PFSK-1 (cell line): ENCODE data around the gene SRSF6.

Source experiments
- FOXP2 ChIP-seq: optimal IDR thresholded peaks from 2 replicates; pipeline ENCODE3; 2011; ENCODE audit warnings: borderline replicate concordance, control low read depth, inconsistent platforms; ENCODE audit not compliant: insufficient read depth; ENCODE audit errors: extremely low read length, extremely low read depth
- POLR2AphosphoS5 ChIP-seq: IDR thresholded peaks from 2 replicates; pipeline ENCODE4 v1.6.1; 2012; ENCODE audit warnings: low read depth, mild to moderate bottlenecking, control low read depth, low read length, moderate library complexity
- SIN3A ChIP-seq: IDR thresholded peaks from 2 replicates; pipeline ENCODE4 v1.6.1; 2012; ENCODE audit warnings: mild to moderate bottlenecking, low read length, moderate library complexity, borderline replicate concordance; ENCODE audit not compliant: insufficient read depth
- TAF1 ChIP-seq: IDR thresholded peaks from 2 replicates; pipeline ENCODE4 v1.6.1; 2012; ENCODE audit warnings: low read length, control low read depth, borderline replicate concordance; ENCODE audit not compliant: insufficient read depth
- TF ChIP-seq, protein P1 (sequence below), 2 experiments: IDR thresholded peaks; 2 replicates each; pipeline versions ENCODE4 v1.6.1 to v1.8.0; 2011 to 2012; ENCODE audit warnings: low read depth in 2 of 2, low read length in 2 of 2, control low read depth in 1 of 2, inconsistent platforms in 1 of 2, mild to moderate bottlenecking in 1 of 2, moderate library complexity in 1 of 2; ENCODE audit not compliant: insufficient read depth in 1 of 2

The SRSF6 gene

DNA sequence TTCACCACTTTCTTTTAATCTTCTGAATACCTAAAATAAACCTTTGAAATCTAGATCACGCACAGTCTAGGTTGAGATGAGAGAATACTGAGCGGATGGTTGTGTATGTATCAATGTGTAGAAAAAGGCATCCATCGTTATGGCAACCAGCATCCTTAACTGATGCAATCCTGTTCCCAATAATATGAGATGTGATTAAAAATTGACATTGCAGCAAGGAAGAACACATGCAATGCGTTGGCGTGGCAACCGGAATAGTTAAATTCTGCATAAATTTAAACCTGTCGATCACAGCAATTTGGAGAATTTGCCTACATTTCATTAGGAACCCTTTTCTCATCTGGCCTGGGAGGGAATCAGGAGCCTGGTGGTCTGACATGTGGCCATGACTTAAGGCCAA is 48.5 kb downstream of the SRSF6 start:
- TF ChIP-seq FOXP2 (no peak), TAF1 (no peak), SIN3A (no peak), POLR2AphosphoS5 (no peak)
- TF ChIP-seq, protein P1, sequence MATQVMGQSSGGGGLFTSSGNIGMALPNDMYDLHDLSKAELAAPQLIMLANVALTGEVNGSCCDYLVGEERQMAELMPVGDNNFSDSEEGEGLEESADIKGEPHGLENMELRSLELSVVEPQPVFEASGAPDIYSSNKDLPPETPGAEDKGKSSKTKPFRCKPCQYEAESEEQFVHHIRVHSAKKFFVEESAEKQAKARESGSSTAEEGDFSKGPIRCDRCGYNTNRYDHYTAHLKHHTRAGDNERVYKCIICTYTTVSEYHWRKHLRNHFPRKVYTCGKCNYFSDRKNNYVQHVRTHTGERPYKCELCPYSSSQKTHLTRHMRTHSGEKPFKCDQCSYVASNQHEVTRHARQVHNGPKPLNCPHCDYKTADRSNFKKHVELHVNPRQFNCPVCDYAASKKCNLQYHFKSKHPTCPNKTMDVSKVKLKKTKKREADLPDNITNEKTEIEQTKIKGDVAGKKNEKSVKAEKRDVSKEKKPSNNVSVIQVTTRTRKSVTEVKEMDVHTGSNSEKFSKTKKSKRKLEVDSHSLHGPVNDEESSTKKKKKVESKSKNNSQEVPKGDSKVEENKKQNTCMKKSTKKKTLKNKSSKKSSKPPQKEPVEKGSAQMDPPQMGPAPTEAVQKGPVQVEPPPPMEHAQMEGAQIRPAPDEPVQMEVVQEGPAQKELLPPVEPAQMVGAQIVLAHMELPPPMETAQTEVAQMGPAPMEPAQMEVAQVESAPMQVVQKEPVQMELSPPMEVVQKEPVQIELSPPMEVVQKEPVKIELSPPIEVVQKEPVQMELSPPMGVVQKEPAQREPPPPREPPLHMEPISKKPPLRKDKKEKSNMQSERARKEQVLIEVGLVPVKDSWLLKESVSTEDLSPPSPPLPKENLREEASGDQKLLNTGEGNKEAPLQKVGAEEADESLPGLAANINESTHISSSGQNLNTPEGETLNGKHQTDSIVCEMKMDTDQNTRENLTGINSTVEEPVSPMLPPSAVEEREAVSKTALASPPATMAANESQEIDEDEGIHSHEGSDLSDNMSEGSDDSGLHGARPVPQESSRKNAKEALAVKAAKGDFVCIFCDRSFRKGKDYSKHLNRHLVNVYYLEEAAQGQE (IDR thresholded peaks at IDR 0.05; ENCODE audit: insufficient read depth in 1 of 2, low read depth in 2 of 2, low read length in 2 of 2), result no peak

- no peak for TF ChIP-seq TAF1
- TF ChIP-seq POLR2AphosphoS5, result no peak
- TF ChIP-seq, protein P1 (IDR thresholded peaks at IDR 0.05; ENCODE audit: insufficient read depth in 1 of 2, low read depth in 2 of 2, low read length in 2 of 2), result no peak
- no peak for TF ChIP-seq SIN3A
- no peak for TF ChIP-seq FOXP2
Observed at GRCh38 chr20:43507150-43508080, 49.7 kb downstream of the SRSF6 start, which contains the start of gene L3MBTL1. Gene L3MBTL1, plus strand, starts transcription at chr20:43507697. Its CDS starts 5,807 bp downstream, at chr20:43513504.

DNA sequence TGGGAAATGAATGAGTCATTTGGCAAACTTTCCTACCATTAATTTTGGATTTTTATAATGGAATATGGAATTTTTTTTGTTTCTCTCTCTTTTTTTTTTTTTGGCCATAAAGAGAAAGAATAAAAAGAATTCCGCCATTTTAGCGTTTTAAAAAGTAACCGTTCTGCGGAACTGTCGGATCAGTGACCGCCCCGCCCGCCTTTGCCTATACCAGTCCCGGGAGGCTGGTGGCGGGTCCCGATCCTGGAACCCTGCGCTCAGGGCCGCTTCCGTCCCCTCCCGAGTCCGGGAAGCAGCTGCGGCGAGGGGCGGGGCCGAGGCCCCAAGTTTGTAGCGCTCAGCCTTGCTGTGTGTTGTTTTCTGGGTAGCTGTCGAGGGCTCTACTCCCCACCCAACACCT is 50.4 kb downstream of the SRSF6 start:
- TF ChIP-seq TAF1, result no peak
- TF ChIP-seq POLR2AphosphoS5, result no peak
- TF ChIP-seq SIN3A, result no peak
- TF ChIP-seq, protein P1 (IDR thresholded peaks at IDR 0.05; ENCODE audit: insufficient read depth in 1 of 2, low read depth in 2 of 2, low read length in 2 of 2), result no peak
- no peak for TF ChIP-seq FOXP2

- TF ChIP-seq TAF1, result no peak
- TF ChIP-seq POLR2AphosphoS5, result no peak
- TF ChIP-seq, protein P1 (IDR thresholded peaks at IDR 0.05; ENCODE audit: insufficient read depth in 1 of 2, low read depth in 2 of 2, low read length in 2 of 2), result no peak
- no peak for TF ChIP-seq SIN3A
- TF ChIP-seq FOXP2, result no peak
Observed at GRCh38 chr20:43508604-43509040, 50.9 kb downstream of the SRSF6 start.
